Liver (tissue), 9 donors: ENCODE measurements around the gene ST3GAL4. TPM values are rescaled to one million over a fixed set of nuclear protein-coding genes. Genes with fewer than 3 reads are reported as not detected.

Source experiments
- DNase-seq: peaks from one replicate; pipeline ENCODE4 v3.0.0-alpha.2; 2017; ENCODE audit warnings: low spot score
- H3K27ac ChIP-seq, 2 donors: one replicate each; pipeline ENCODE4 v1.7.0; 2013; ENCODE audit warnings: inconsistent platforms in 2 of 2, low read length in 2 of 2, control low read depth in 1 of 2, low read depth in 1 of 2, mild to moderate bottlenecking in 1 of 2
- H3K27me3 ChIP-seq, 4 donors: one replicate each; pipeline versions ENCODE4 v1.6.1 to v1.7.0; 2013; ENCODE audit warnings: low read length in 3 of 4, inconsistent platforms in 1 of 4, mild to moderate bottlenecking in 1 of 4, moderate library complexity in 1 of 4; ENCODE audit not compliant: control insufficient read depth in 4 of 4, insufficient read depth in 4 of 4
- H3K36me3 ChIP-seq, 4 donors: one replicate each; pipeline versions ENCODE4 v1.6.1 to v1.7.0; 2013; ENCODE audit warnings: low read length in 3 of 4, mild to moderate bottlenecking in 3 of 4, low read depth in 1 of 4, moderate library complexity in 1 of 4; ENCODE audit not compliant: control insufficient read depth in 4 of 4, insufficient read depth in 3 of 4
- H3K4me1 ChIP-seq, 4 donors: one replicate each; pipeline versions ENCODE4 v1.6.1 to v1.7.0; 2013; ENCODE audit warnings: low read length in 3 of 4, mild to moderate bottlenecking in 3 of 4, moderate library complexity in 1 of 4; ENCODE audit not compliant: control insufficient read depth in 4 of 4, insufficient read depth in 4 of 4
- H3K4me3 ChIP-seq, 3 donors: one replicate each; pipeline versions ENCODE4 v1.6.1 to v1.7.0; 2013; ENCODE audit warnings: low read length in 3 of 3, control low read depth in 1 of 3, low read depth in 1 of 3, mild to moderate bottlenecking in 1 of 3
- H3K9ac ChIP-seq, 2 donors: one replicate each; pipeline ENCODE4 v1.7.0; 2013; ENCODE audit warnings: low read length in 2 of 2, mild to moderate bottlenecking in 2 of 2, moderate library complexity in 2 of 2, control low read depth in 1 of 2, low read depth in 1 of 2
- H3K9me3 ChIP-seq, 4 donors: one replicate each; pipeline versions ENCODE4 v1.6.1 to v1.7.0; 2013; ENCODE audit warnings: low read length in 3 of 4; ENCODE audit not compliant: control insufficient read depth in 4 of 4
- ATF3 ChIP-seq: IDR thresholded peaks from 2 replicates; pipeline ENCODE4 v1.6.1; 2016; ENCODE audit warnings: antibody characterized with exemption
- CTCF ChIP-seq: fragments of 150-350 bp; IDR thresholded peaks from 2 replicates; pipeline ENCODE4 v1.5.1; 2017; ENCODE audit warnings: improper control_type of control experiment, low read depth, low read length; ENCODE audit not compliant: missing input control
- EGR1 ChIP-seq, 2 donors: IDR thresholded peaks; 2 replicates each; pipeline ENCODE4 v1.6.1; 2016 to 2018; ENCODE audit warnings: antibody characterized with exemption in 2 of 2, low read depth in 2 of 2
- FOXA2 ChIP-seq: IDR thresholded peaks from 2 replicates; pipeline ENCODE4 v1.6.1; 2016; ENCODE audit warnings: antibody characterized with exemption
- GABPA ChIP-seq, 2 donors: IDR thresholded peaks in 1 of 2; conservative IDR thresholded peaks in 1 of 2; 2 replicates each; pipeline ENCODE4 v1.6.1; 2016; ENCODE audit warnings: antibody characterized with exemption in 2 of 2, mild to moderate bottlenecking in 1 of 2, moderate library complexity in 1 of 2
- HNF4A ChIP-seq, 2 donors: conservative IDR thresholded peaks; 2 replicates each; pipeline ENCODE4 v1.6.1; 2016; ENCODE audit warnings: antibody characterized with exemption in 2 of 2, mild to moderate bottlenecking in 2 of 2
- HNF4G ChIP-seq: IDR thresholded peaks from 2 replicates; pipeline ENCODE4 v1.6.1; 2016; ENCODE audit warnings: antibody characterized with exemption
- JUND ChIP-seq, 2 donors: IDR thresholded peaks; 2 replicates each; pipeline ENCODE4 v1.6.1; 2016; ENCODE audit warnings: antibody characterized with exemption in 2 of 2
- MAX ChIP-seq: IDR thresholded peaks from 2 replicates; pipeline ENCODE4 v1.6.1; 2016; ENCODE audit warnings: antibody characterized with exemption
- NR2F2 ChIP-seq: IDR thresholded peaks from 2 replicates; pipeline ENCODE4 v1.6.1; 2016; ENCODE audit warnings: antibody characterized with exemption
- REST ChIP-seq: IDR thresholded peaks from 2 replicates; pipeline ENCODE4 v1.6.1; 2016; ENCODE audit warnings: antibody characterized with exemption, mild to moderate bottlenecking
- RXRA ChIP-seq, 2 donors: IDR thresholded peaks; 2 replicates each; pipeline ENCODE4 v1.6.1; 2017 to 2018; ENCODE audit warnings: antibody characterized with exemption in 2 of 2, mild to moderate bottlenecking in 1 of 2
- SP1 ChIP-seq: IDR thresholded peaks from 2 replicates; pipeline ENCODE4 v1.6.1; 2018; ENCODE audit warnings: antibody characterized with exemption, mild to moderate bottlenecking
- TAF1 ChIP-seq: conservative IDR thresholded peaks from 2 replicates; pipeline ENCODE4 v1.6.1; 2016; ENCODE audit warnings: antibody characterized with exemption, mild to moderate bottlenecking
- YY1 ChIP-seq: IDR thresholded peaks from 2 replicates; pipeline ENCODE4 v1.6.1; 2016; ENCODE audit warnings: antibody characterized with exemption, mild to moderate bottlenecking
- ZBTB33 ChIP-seq: IDR thresholded peaks from 2 replicates; pipeline ENCODE4 v1.6.1; 2016; ENCODE audit warnings: antibody characterized with exemption
- whole genome bisulfite sequencing: extraction: QIAGEN DNeasy Blood & Tissue Kit; methylation state at CpG from one replicate; pipeline ENCODE4 v1.1.7; 2013; 5-methylcytosine and 5-hydroxymethylcytosine counted together
- polyA plus RNA-seq, 2 donors: library from polyadenylated mRNA; stranded (reverse) in 1 of 2; unstranded in 1 of 2; fragments of 200-250 nt in 1 of 2; fragments of >200 nt in 1 of 2; fragmentation: Nextera tagmentation in 1 of 2; extraction: Ambion mirVana in 1 of 2; gene quantifications; one replicate each; pipeline versions ENCODE4 v1.2.1 to v1.2.3, GENCODE V29; 2013 to 2015
- total RNA-seq, 2 donors: library from RNA; depleted of rRNA; stranded (reverse); fragments of >200 nt; gene quantifications; one replicate each; pipeline ENCODE4 v1.2.3, GENCODE V29; 2014
- donor health status: healthy.
- donor health status: healthy.
- donor health status: healthy.
- donor health status: healthy.
- donor health status: healthy.

ST3GAL4 gene
- total RNA-seq (10 to 100 TPM in 1 of 2 donors, 1 to 10 TPM in 1; 7.4 to 18.4 TPM), polyA plus RNA-seq (10 to 100 TPM in 1 of 2 donors, 1 to 10 TPM in 1; 4.5 to 13.7 TPM)

GRCh38 chr11:126355324-126355925, at the start of gene ST3GAL4:
Gene ST3GAL4, plus strand, starts transcription at chr11:126355686. Its CDS starts 50,470 bp downstream, at chr11:126406156.
- peak within 1 kb of the TSS; percentile 33 to 66 for H3K9ac ChIP-seq
- H3K36me3 ChIP-seq, result no peaks in the 10 kb centered on the region
- no peaks in the 10 kb centered on the region for H3K27me3 ChIP-seq
- peaks cover 5 to 24% (median 19%) of the 10 kb centered on the region in 4 donors for H3K4me1 ChIP-seq
- H3K9me3 ChIP-seq, result no peaks in the 10 kb centered on the region
- DNase-seq, result peak; percentile 79
- TF ChIP-seq JUND (IDR thresholded peaks at IDR 0.05) (no peak), EGR1 (IDR thresholded peaks at IDR 0.05; ENCODE audit: low read depth in 2 of 2) (no peak), HNF4A (conservative IDR thresholded peaks at IDR 0.05) (no peak), RXRA (IDR thresholded peaks at IDR 0.05) (no peak), MAX (no peak), CTCF (no peak), HNF4G (no peak), ZBTB33 (no peak), NR2F2 (no peak), SP1 (no peak), TAF1 (no peak), FOXA2 (no peak), ATF3 (no peak)
- peak within 1 kb of the TSS; percentile 74 to 85 (median 80) for H3K4me3 ChIP-seq
- WGBS, result 2% methylated on average over 71 of the region's 71 CpGs
- H3K27ac ChIP-seq, result peak within 1 kb of the TSS; percentile 79 to 90

- WGBS, result 91% methylated on average over 4 of the region's 4 CpGs
- DNase-seq, result no peak
- H3K9ac ChIP-seq, result no peak overlapping the region
- no peak overlapping the region for H3K27ac ChIP-seq
- H3K36me3 ChIP-seq, result peaks cover 0 to 3% (median 2%) of the 10 kb centered on the region in 4 donors
- no peaks in the 10 kb centered on the region for H3K9me3 ChIP-seq
- H3K4me1 ChIP-seq, result peaks cover 0 to 15% (median 12%) of the 10 kb centered on the region in 4 donors
- no peak for TF ChIP-seq GABPA (IDR thresholded peaks at IDR 0.05 in 1 of 2, conservative IDR thresholded peaks at IDR 0.05 in 1 of 2)
- TF ChIP-seq NR2F2, result no peak
- no peak for TF ChIP-seq HNF4A (conservative IDR thresholded peaks at IDR 0.05)
- no peak for TF ChIP-seq YY1
- no peak for TF ChIP-seq MAX
- TF ChIP-seq ATF3, result no peak
- no peak for TF ChIP-seq SP1
- no peak for TF ChIP-seq JUND (IDR thresholded peaks at IDR 0.05)
- TF ChIP-seq RXRA (IDR thresholded peaks at IDR 0.05), result no peak
- TF ChIP-seq TAF1, result no peak
- TF ChIP-seq CTCF, result no peak
- TF ChIP-seq REST, result no peak
- H3K4me3 ChIP-seq, result no peak overlapping the region
- no peaks in the 10 kb centered on the region for H3K27me3 ChIP-seq
Measured at GRCh38 chr11:126305699-126306098, 49.8 kb upstream of the ST3GAL4 start.
